HL-60 (cell line): ENCODE measurements around the gene STAP1.

Source experiments
- DNase-seq, 2 experiments: peaks; one replicate each; pipeline ENCODE4 v3.0.0-alpha.2; 2010 to 2020; ENCODE audit warnings: low read depth in 1 of 2, low spot score in 1 of 2
- H3K27ac ChIP-seq: fragments of 250-450 bp; sonication (Bioruptor Pico); replicated peaks from 2 replicates; pipeline ENCODE4 v1.5.1; 2020; ENCODE audit warnings: mild to moderate bottlenecking, moderate library complexity
- H3K27me3 ChIP-seq: fragments of 250-450 bp; sonication (Bioruptor Pico); 2 replicates; pipeline ENCODE4 v1.5.1; 2021; ENCODE audit warnings: mild to moderate bottlenecking, moderate library complexity; ENCODE audit not compliant: insufficient read depth, poor library complexity, severe bottlenecking
- H3K4me3 ChIP-seq: replicated peaks from 2 replicates; pipeline ENCODE4 v1.5.1; 2011; ENCODE audit warnings: mild to moderate bottlenecking, control low read depth, low read length; ENCODE audit not compliant: insufficient read depth
- CTCF ChIP-seq: IDR thresholded peaks from one replicate; pipeline ENCODE4 v1.5.1; 2011; ENCODE audit warnings: low read length, control low read depth, inconsistent platforms; ENCODE audit not compliant: insufficient read depth
- GABPA ChIP-seq: IDR thresholded peaks from 2 replicates; pipeline ENCODE4 v1.6.1; 2012; ENCODE audit warnings: low read depth
- POLR2AphosphoS5 ChIP-seq: IDR thresholded peaks from 2 replicates; pipeline ENCODE4 v1.6.1; 2012; ENCODE audit warnings: low read depth
- REST ChIP-seq: IDR thresholded peaks from 2 replicates; pipeline ENCODE4 v1.6.1; 2012; ENCODE audit warnings: low read depth; ENCODE audit not compliant: insufficient replicate concordance
- SPI1 ChIP-seq: IDR thresholded peaks from 2 replicates; pipeline ENCODE4 v1.6.1; 2012; ENCODE audit warnings: low read depth, mild to moderate bottlenecking, borderline replicate concordance
- long read RNA-seq: library from polyadenylated mRNA; unstranded; transcript quantifications from one replicate; pipeline ENCODE4 v2.0.0, GENCODE V29; 2020

The STAP1 gene
- long read RNA-seq, transcript STAP1-201 (9 exons, 1,511 nt) = major isoform, 17 of 25 reads
- long read RNA-seq, partial matches to known transcripts = 1 of 25 reads
- long read RNA-seq, other reads (novel, unspliced or antisense) = 4 of 25 reads

GRCh38 chr4:67558493-67558892 lies at the start of gene STAP1:
STAP1 (plus strand) TSS chr4:67558727; CDS start chr4:67558810, 83 bp downstream.
- Histone ChIP-seq H3K27ac (peak within 1 kb of the TSS; percentile 62), H3K4me3 (0 out of 2 replicates have a peak within 1 kb of the TSS, but pooled peaks have one; percentile 28), H3K27me3 (no peaks in the 10 kb centered on the region)
- peak; percentile 35 to 66 for DNase-seq
- TF ChIP-seq REST (no peak), CTCF (no peak), POLR2AphosphoS5 (peak; percentile 57; the same call in 1 of the 2 replicates), GABPA (peak; percentile 55; the same call in 1 of the 2 replicates), SPI1 (peak; percentile 95)

GRCh38 chr4:67512501-67512900 lies 46.0 kb upstream of the STAP1 start:
- Histone ChIP-seq H3K27me3 (no peaks in the 10 kb centered on the region), H3K4me3 (no peak overlapping the region), H3K27ac (no peak overlapping the region)
- no peak for DNase-seq
- no peak for TF ChIP-seq REST
- no peak for TF ChIP-seq GABPA
- no peak for TF ChIP-seq POLR2AphosphoS5
- no peak for TF ChIP-seq CTCF
- TF ChIP-seq SPI1 = no peak

- TF ChIP-seq POLR2AphosphoS5 = no peak
- TF ChIP-seq CTCF = no peak
- no peak for TF ChIP-seq SPI1
- TF ChIP-seq GABPA = no peak
- no peak for TF ChIP-seq REST
- Histone ChIP-seq H3K27me3 (no peaks in the 10 kb centered on the region), H3K27ac (no peak overlapping the region), H3K4me3 (no peak overlapping the region)
- no peak for DNase-seq
Measured at GRCh38 chr4:67520141-67520540, 38.4 kb upstream of the STAP1 start.
